ENCODE results near the gene RBKS.

RBKS gene

DNA sequence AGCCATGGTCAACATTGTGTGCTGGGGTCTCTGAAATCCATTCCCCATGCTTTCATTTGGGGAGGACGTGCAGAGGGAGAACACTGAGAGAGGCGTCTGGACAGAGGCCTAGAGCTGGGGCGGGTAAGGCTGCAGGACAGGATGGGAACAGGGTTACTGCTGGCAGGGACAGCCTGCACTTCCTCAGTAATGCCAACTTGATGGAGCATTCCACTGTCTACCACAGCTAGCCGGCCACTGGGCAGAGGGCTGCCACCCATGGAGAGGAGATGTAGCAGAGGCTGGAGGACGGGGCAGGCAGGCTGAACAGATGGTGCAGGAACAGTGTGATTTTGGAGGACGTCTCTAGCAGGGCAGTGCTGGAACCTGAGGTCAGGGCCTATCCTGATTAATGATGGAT lies 89.3 kb downstream of the RBKS start:
- DNase-seq (ENCODE audit: low spot score) (no peak), FAIRE-seq (peak; percentile 67)

DNA sequence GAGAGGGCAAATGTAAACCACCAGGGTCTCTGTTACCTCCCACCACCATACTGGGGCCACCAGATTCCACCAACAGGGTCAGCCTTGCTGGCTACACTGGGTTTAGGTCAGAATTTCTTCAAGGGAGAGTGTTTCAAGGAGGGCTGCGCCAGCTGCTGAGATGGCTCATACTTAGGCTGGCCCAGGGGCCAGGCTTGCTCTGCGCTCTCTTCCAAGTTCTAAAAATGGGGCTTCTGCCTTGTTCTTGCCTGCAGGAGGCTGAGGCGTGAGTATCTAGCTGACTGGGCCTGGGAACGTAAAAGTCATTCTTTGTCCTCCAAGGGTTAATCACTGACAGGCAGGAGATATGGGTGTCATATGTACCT lies 90.6 kb downstream of the RBKS start:
- DNase-seq (ENCODE audit: low spot score) (peak; percentile 73), FAIRE-seq (no peak)

DNA sequence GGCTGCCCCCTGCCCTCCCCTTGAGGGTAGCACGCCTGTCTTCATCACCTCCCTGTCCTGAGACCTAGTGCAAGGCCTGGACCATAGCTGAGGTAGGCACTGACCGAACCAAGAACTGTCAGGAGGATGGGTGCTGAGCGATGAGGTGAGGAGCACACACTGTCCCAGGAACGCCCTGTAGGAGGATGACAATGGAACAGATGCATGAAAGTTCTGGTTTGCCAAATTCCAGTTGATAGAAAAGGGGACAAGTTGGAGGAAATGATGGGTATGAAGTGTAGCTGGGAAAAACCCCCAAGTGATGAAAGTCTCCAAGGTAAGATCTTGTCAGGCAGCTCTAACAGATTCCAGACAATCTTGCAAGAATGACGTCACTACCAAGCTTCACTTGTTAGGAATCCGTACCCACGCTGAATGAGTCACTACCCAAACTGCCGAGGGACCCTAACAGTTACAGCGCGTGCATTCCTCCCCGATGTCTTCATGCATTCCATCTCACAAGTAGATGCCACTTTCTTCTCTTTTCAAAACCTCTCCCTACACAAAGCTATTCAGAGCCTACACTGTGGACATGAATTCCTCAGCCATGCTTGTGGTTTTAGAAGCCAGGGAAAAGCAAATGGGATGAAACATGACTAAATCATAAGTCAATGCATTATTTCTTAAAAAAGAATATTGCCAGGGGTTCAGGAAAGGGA lies 91.1 kb downstream of the RBKS start:
- peak; percentile 94 for DNase-seq (ENCODE audit: low spot score)
- peak; percentile 89 for FAIRE-seq

GRCh38 chr2:27798486-27798885 lies 91.7 kb downstream of the RBKS start:
- no peak for FAIRE-seq

DNA sequence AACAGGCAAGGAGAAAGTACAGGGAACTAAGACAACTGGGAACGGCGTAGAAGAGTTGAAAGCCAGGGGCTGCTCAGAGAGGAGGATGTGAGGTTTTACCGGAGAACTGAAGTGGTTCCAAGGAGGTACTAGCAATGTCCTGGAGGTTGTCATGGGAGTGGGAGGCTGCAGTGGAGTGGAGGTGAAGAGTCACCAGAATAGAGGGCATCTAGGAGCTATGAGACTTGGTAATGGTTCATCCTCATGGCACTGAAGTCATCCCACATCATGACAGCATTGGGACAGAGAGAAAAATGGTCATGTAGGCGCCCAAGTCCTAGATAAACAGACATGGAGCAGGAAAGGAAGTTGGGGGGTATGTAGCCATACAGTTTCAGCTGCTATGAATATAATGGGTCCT lies 92.3 kb downstream of the RBKS start:
- FAIRE-seq (no peak), DNase-seq (ENCODE audit: low spot score) (no peak)

More at GRCh38 chr2:27798486-27798885, 91.7 kb downstream of the RBKS start:
- no peak for DNase-seq (ENCODE audit: low spot score)

GRCh38 chr2:27796791-27797765 lies 93.1 kb downstream of the RBKS start:
- DNase-seq (ENCODE audit: low spot score) (no peak), FAIRE-seq (no peak)

DNA sequence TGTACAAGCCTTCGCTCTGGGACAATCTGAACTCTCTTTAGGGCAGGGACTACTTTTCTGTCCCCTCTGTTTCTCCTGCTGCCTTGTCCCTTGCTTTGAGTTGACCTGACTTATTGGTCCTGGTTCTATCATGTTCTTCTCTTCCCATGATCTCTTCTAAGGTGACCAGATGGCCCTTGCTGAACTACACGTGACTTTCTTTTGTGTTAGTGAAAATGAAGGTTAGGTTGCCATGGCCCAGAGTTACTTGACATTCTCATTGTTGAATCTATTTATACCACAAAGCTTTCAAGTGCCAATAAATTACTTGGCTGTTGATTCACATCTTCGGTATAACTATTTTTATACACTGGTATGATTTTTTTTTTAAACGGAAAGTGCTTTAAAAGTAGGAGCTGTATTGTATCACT lies 94.3 kb downstream of the RBKS start:
- no peak for DNase-seq (ENCODE audit: low spot score)
- FAIRE-seq, result no peak

DNA sequence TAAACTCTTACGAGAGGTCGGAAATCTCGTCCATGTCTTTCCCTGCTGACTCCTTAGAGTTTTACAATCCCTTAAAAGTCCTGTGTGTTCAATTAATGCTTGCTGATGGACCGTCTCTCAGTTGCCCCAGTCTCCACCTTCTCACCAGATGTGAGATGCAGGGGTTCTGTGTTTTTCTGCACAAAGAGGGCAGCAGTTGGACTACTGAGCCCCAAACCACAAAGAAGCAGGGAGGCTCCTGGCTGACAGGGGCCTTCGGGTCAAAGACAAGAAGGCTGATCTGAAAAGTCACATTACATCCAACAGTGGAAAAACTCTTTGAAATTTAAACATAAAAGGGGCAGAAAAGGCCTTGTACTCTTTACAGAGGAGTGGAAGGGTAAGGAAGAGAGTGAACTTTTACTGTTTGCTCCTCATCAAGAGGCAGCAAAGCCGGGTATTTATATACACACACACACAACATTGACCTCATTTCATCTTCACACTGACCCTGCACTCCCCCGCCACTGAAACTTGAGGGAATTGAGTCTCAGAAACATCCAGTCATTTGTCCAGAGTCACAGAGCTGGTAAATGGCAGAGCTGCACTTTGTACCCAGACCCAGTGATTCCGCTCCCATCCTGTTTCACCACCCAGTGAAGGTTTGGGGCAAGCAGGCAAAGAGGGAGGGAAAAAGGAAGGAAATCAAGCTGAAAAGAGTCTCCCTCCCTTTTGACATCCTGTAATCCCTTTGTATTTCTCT lies 94.9 kb downstream of the RBKS start:
- FAIRE-seq (no peak), DNase-seq (ENCODE audit: low spot score) (no peak)

DNA sequence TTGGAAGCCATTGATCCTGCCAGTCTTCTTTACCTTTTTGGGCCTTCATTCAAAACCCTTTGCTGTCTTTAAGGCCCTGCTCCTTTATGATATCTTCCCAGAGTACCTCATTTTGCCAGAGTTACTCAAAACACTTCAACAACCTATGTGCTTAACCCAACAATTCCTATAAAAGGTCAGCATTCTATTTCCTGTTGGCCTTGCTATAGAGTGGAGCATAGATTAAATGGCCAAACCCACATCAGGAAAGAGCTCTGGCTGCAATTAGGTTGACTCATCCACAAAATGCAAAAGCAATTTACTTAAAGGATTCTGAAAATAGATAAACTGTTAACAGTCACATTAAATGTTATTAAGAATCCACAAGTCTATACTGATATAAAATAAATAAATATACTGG lies 97.4 kb downstream of the RBKS start:
- no peak for DNase-seq (ENCODE audit: low spot score)
- FAIRE-seq, result no peak

DNA sequence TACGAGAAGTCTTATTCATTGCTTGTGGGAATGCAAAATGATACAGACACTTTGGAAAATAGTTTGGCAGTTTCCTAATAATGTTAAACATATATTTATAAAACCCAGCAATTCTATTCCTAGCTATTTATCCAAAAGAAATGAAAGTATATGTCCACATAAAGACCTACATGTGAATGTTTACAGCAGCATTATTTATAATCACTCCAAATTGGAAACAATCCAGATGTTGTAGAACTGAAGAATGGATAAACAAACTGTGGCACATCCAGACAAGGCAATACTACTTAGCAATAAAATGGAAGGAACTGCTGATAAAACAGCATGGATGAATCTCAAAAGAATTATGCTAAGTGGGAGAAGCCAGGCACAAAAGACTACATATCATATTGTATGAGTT lies 99.4 kb downstream of the RBKS start:
- DNase-seq (ENCODE audit: low spot score) (no peak), FAIRE-seq (peak; percentile 55)

DNA sequence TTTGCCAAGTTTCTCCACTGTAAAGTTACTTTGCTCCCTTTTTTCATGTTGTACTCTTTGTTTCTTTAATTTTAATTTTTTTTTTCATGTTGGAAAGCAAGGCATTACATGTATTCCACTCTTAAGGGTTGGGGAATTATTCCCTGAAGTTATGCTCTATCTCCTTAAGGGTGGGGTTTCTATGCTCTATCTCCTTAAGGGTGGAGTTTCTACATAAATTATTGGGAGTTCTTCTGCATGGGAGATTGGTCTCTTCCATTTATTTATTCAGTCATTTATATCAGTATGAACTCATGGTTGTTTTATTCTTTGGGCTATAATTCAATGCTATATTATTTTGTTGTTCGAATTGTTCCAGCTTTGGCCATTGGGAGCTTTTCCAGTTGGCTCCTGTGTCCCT lies 107.5 kb downstream of the RBKS start:
- DNase-seq (ENCODE audit: low spot score) (no peak), FAIRE-seq (no peak)

DNA sequence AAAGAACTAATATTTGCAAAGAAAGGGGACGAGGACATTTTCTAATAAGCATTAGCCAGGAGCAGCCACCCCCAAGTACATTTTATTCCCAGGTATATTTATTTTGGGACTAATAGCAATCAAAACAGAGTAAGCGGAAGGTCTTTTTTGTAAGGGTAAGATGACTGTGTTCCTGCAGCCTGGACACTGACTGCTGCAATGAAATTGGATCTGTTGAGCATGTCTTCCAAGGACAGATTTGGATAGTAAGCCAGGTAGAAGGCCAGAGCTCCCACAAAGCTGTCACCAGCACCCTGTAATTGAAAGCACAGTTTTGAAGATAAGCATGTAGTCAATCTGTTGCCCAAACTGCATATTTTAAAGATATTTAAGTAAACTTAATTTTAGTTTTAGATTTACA lies 108.7 kb downstream of the RBKS start:
- no peak for FAIRE-seq
- no peak for DNase-seq (ENCODE audit: low spot score)

GRCh38 chr2:27779417-27780055 lies 110.7 kb downstream of the RBKS start:
- no peak for FAIRE-seq
- no peak for DNase-seq (ENCODE audit: low spot score)

- no peak for DNase-seq (ENCODE audit: low spot score)
- FAIRE-seq, result no peak
Observed at GRCh38 chr2:27776696-27777095, 113.5 kb downstream of the RBKS start.

DNA sequence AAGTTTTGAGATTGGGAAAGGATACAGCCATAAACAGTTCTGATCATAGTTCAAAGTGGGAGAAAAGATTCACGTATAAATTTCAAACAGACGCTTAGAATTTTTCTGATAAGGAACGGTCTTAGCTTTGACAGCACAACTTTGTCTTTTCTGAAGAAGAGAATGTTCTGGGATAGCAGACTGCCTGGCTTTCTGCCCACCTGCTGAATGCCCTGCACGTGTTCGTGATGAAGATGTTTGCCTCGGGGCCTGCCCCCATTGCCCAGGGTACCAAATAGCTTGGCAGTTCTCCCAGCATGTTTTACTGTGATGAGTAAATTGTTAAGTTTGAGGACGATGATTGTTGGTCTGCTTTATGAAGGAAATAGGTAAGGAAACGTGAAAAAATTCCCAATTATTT lies 114.1 kb downstream of the RBKS start:
- DNase-seq (ENCODE audit: low spot score), result no peak
- FAIRE-seq, result no peak

- FAIRE-seq (no peak), DNase-seq (ENCODE audit: low spot score) (no peak)
Observed at GRCh38 chr2:27773959-27774358, 116.2 kb downstream of the RBKS start.

GRCh38 chr2:27772804-27773203 lies 117.4 kb downstream of the RBKS start:
- DNase-seq (ENCODE audit: low spot score) (no peak), FAIRE-seq (no peak)

DNA sequence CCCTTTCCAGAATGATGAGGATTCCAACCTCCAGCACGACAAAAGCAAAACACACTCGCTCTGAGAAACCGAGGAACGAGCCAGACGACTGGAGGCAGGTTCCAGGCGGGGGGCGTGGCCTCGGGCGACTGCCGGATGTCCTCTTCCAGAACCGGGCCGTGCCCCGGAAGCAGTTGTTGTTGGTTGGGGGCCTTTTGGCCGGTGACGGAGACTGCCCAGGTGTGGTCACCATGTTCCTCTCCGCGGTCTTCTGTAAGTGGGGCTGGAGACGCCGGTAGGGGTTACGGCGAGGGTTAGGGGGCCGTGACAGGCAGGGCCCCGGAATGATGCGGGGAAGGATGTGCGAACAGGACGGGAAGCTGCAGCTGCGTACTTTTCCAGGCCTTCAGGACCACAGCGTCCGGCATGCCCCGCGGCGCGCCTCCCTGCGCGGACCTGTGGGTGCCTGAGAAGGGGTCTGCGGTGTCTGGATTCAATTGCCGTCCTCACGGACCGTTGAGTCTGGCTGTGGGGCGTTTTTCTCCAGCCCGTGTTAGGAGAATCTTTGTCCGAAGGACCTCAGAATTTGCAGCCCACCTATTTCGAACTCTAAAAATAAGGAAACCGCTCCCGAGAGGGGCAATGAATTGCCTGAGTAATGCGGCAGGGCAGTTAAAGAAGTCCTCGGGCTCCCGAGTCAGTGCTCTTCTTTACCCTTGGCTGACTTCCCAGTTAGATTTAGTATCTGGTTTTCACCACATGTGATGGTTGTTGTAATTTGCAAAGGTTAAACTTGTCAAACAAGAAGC lies 118.4 kb downstream of the RBKS start, which contains the start of gene MRPL33:
Gene MRPL33 (plus strand): TSS at position 172 of the 788 bp plus-strand sequence. CDS start 59 bp downstream, at position 231.
- DNase-seq (ENCODE audit: low spot score), result peak; percentile 99
- FAIRE-seq, result peak; percentile 32

DNA sequence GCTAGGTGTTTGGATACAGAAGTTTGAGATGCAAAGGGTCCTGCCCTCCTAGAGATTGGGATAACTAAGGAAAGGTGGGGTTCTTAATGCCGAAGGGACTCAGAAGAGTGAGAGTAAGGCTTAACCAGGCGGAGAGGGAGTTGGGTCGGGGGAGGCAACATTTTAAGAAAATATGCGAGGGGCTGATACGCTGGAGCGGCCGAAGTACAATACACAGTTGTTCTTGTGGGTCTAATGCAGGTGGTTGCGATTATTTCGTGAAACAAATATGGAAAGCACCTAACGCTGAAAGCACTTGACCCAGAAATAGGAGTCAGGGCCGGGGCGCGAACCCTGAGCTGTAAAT lies 119.0 kb downstream of the RBKS start:
- DNase-seq (ENCODE audit: low spot score) (no peak), FAIRE-seq (peak; percentile 23)

- FAIRE-seq, result no peak
Observed at GRCh38 chr2:27766287-27766661, 123.9 kb downstream of the RBKS start.

More at GRCh38 chr2:27766287-27766661, 123.9 kb downstream of the RBKS start:
- DNase-seq (ENCODE audit: low spot score), result no peak
